GM12878 (cell line): Measurements from ENCODE around the gene ACP3.

Experiments
- CEBPB ChIP-seq, 2 experiments: fragments of 150-350 bp in 1 of 2; IDR thresholded peaks; 2 replicates each; pipeline ENCODE4 v1.6.1; 2012 to 2014; ENCODE audit warnings: low read depth in 2 of 2, low read length in 2 of 2, borderline replicate concordance in 1 of 2, inconsistent platforms in 1 of 2
- EZH2 ChIP-seq: IDR thresholded peaks from 2 replicates; pipeline ENCODE4 v1.6.1; 2012; ENCODE audit warnings: low read depth, mild to moderate bottlenecking, control low read depth, inconsistent platforms, low read length, borderline replicate concordance; ENCODE audit not compliant: control insufficient read depth
- SIX5 ChIP-seq: IDR thresholded peaks from 2 replicates; pipeline ENCODE4 v1.6.1; 2011; ENCODE audit warnings: mild to moderate bottlenecking, low read depth, low read length, moderate library complexity; ENCODE audit not compliant: severe bottlenecking
- SRF ChIP-seq, 2 experiments: IDR thresholded peaks; 2 replicates each; pipeline ENCODE4 v1.6.1; 2011; ENCODE audit warnings: low read depth in 2 of 2, low read length in 2 of 2, mild to moderate bottlenecking in 1 of 2, moderate library complexity in 1 of 2
- ZNF384 ChIP-seq: IDR thresholded peaks from 2 replicates; pipeline ENCODE4 v1.6.1; 2012; ENCODE audit warnings: low read depth, mild to moderate bottlenecking, low read length, improper control_type of control experiment, borderline replicate concordance
- TF ChIP-seq, protein P1 (sequence below), 3 experiments: IDR thresholded peaks in 2 of 3; conservative IDR thresholded peaks in 1 of 3; 2 replicates each; pipeline ENCODE4 v1.5.1; 2011; ENCODE audit warnings: low read depth in 3 of 3, low read length in 3 of 3, mild to moderate bottlenecking in 3 of 3, control low read depth in 2 of 3, moderate library complexity in 2 of 3, inconsistent platforms in 1 of 3, mixed read lengths in 1 of 3; ENCODE audit not compliant: control insufficient read depth in 2 of 3, insufficient read depth in 1 of 3; ENCODE audit errors: extremely low read depth in 1 of 3
- TF ChIP-seq, protein P2 (sequence below): fragments of 450-650 bp; formaldehyde crosslinking; IDR thresholded peaks from 2 replicates; pipeline ENCODE4 v1.4.0; 2020; ENCODE audit warnings: mild to moderate bottlenecking, moderate library complexity

DNA sequence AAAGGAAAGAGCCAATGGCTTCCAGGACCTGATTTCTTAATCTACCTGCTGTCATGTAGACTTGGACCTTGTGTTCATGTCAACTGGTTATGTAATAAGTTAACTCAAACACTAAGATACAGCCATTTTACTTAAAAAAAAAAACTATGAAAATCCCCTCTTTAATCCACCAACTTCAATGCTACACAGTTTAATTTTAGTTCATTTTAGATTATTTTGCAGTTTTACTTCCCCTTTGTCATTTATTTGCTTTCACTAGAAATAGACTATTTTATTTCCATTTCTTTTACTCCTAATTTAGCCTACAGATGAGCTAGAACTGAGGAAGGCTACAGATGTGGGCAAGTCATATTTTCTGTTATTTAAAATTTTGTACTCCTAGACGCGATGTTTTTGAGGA, 89.4 kb downstream of the ACP3 start:
- TF ChIP-seq SRF (IDR thresholded peaks at IDR 0.05; ENCODE audit: low read depth in 2 of 2, low read length in 2 of 2) (no peak), EZH2 (no peak), SIX5 (no peak), ZNF384 (no peak), CEBPB (IDR thresholded peaks at IDR 0.05; ENCODE audit: borderline replicate concordance in 1 of 2, low read depth in 2 of 2, low read length in 2 of 2) (no peak)
- TF ChIP-seq, protein P1, sequence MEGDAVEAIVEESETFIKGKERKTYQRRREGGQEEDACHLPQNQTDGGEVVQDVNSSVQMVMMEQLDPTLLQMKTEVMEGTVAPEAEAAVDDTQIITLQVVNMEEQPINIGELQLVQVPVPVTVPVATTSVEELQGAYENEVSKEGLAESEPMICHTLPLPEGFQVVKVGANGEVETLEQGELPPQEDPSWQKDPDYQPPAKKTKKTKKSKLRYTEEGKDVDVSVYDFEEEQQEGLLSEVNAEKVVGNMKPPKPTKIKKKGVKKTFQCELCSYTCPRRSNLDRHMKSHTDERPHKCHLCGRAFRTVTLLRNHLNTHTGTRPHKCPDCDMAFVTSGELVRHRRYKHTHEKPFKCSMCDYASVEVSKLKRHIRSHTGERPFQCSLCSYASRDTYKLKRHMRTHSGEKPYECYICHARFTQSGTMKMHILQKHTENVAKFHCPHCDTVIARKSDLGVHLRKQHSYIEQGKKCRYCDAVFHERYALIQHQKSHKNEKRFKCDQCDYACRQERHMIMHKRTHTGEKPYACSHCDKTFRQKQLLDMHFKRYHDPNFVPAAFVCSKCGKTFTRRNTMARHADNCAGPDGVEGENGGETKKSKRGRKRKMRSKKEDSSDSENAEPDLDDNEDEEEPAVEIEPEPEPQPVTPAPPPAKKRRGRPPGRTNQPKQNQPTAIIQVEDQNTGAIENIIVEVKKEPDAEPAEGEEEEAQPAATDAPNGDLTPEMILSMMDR (IDR thresholded peaks at IDR 0.05 in 2 of 3, conservative IDR thresholded peaks at IDR 0.05 in 1 of 3; ENCODE audit: control insufficient read depth in 2 of 3, extremely low read depth in 1 of 3, insufficient read depth in 1 of 3, low read depth in 3 of 3, low read length in 3 of 3) = no peak
- TF ChIP-seq, protein P2, sequence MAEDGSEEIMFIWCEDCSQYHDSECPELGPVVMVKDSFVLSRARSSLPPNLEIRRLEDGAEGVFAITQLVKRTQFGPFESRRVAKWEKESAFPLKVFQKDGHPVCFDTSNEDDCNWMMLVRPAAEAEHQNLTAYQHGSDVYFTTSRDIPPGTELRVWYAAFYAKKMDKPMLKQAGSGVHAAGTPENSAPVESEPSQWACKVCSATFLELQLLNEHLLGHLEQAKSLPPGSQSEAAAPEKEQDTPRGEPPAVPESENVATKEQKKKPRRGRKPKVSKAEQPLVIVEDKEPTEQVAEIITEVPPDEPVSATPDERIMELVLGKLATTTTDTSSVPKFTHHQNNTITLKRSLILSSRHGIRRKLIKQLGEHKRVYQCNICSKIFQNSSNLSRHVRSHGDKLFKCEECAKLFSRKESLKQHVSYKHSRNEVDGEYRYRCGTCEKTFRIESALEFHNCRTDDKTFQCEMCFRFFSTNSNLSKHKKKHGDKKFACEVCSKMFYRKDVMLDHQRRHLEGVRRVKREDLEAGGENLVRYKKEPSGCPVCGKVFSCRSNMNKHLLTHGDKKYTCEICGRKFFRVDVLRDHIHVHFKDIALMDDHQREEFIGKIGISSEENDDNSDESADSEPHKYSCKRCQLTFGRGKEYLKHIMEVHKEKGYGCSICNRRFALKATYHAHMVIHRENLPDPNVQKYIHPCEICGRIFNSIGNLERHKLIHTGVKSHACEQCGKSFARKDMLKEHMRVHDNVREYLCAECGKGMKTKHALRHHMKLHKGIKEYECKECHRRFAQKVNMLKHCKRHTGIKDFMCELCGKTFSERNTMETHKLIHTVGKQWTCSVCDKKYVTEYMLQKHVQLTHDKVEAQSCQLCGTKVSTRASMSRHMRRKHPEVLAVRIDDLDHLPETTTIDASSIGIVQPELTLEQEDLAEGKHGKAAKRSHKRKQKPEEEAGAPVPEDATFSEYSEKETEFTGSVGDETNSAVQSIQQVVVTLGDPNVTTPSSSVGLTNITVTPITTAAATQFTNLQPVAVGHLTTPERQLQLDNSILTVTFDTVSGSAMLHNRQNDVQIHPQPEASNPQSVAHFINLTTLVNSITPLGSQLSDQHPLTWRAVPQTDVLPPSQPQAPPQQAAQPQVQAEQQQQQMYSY (CRISPR knock-in tag) = no peak
